ENCODE data around the gene FAM8A1.

Gene FAM8A1

GRCh38 chr6:17629824-17630510 is 29.9 kb downstream of the FAM8A1 start:
- Histone ChIP-seq H3K4me1 (ENCODE audit: low read depth, poor library complexity, severe bottlenecking) (peaks cover 50% of the 10 kb centered on the region), H3K79me2 (ENCODE audit: insufficient read depth, low read depth) (peaks cover 52% of the 10 kb centered on the region; the same call in 1 of the 2 replicates), H3K9ac (no peak overlapping the region), H3K27me3 (ENCODE audit: insufficient read depth, low read depth) (no peaks in the 10 kb centered on the region), H3K27ac (no peak overlapping the region), H4K20me1 (ENCODE audit: insufficient read depth) (peaks cover 11% of the 10 kb centered on the region; the same call in 1 of the 2 replicates), H2AFZ (ENCODE audit: low read depth) (no peak overlapping the region), H3K4me2 (no peak overlapping the region; the same call in 1 of the 2 replicates), H3K4me3 (IDR thresholded peaks at IDR 0.05; ENCODE audit: insufficient read depth, low read depth, low read length) (no peak overlapping the region), H3K36me3 (ENCODE audit: insufficient read depth) (peaks cover 11% of the 10 kb centered on the region; the same call in 1 of the 2 replicates)
- TF ChIP-seq CTCF (conservative IDR thresholded peaks at IDR 0.05; ENCODE audit: low read depth, low read length), result no peak

- Histone ChIP-seq H3K9ac (no peak overlapping the region), H3K4me1 (ENCODE audit: low read depth, poor library complexity, severe bottlenecking) (peaks cover 49% of the 10 kb centered on the region), H3K4me2 (no peak overlapping the region), H3K79me2 (ENCODE audit: insufficient read depth, low read depth) (peaks cover 50% of the 10 kb centered on the region; the same call in 1 of the 2 replicates), H3K27me3 (ENCODE audit: insufficient read depth, low read depth) (no peaks in the 10 kb centered on the region), H3K4me3 (IDR thresholded peaks at IDR 0.05; ENCODE audit: insufficient read depth, low read depth, low read length) (no peak overlapping the region), H3K27ac (no peak overlapping the region), H3K36me3 (ENCODE audit: insufficient read depth) (peaks cover 11% of the 10 kb centered on the region; the same call in 1 of the 2 replicates), H4K20me1 (ENCODE audit: insufficient read depth) (peaks cover 10% of the 10 kb centered on the region; the same call in 1 of the 2 replicates), H2AFZ (ENCODE audit: low read depth) (no peak overlapping the region)
- TF ChIP-seq CTCF (conservative IDR thresholded peaks at IDR 0.05; ENCODE audit: low read depth, low read length), result no peak
Observed at GRCh38 chr6:17630511-17631073, 30.5 kb downstream of the FAM8A1 start.

- Histone ChIP-seq H3K36me3 (ENCODE audit: insufficient read depth) (peaks cover 21% of the 10 kb centered on the region; the same call in 1 of the 2 replicates), H3K27me3 (ENCODE audit: insufficient read depth, low read depth) (no peaks in the 10 kb centered on the region), H3K79me2 (ENCODE audit: insufficient read depth, low read depth) (peaks cover 49% of the 10 kb centered on the region; the same call in 1 of the 2 replicates), H3K27ac (no peak overlapping the region; the same call in 1 of the 2 replicates), H3K4me2 (no peak overlapping the region), H2AFZ (ENCODE audit: low read depth) (no peak overlapping the region), H3K4me1 (ENCODE audit: low read depth, poor library complexity, severe bottlenecking) (peaks cover 44% of the 10 kb centered on the region), H4K20me1 (ENCODE audit: insufficient read depth) (peaks cover 10% of the 10 kb centered on the region; the same call in 1 of the 2 replicates), H3K9ac (no peak overlapping the region), H3K4me3 (IDR thresholded peaks at IDR 0.05; ENCODE audit: insufficient read depth, low read depth, low read length) (no peak overlapping the region)
- TF ChIP-seq CTCF (conservative IDR thresholded peaks at IDR 0.05; ENCODE audit: low read depth, low read length), result no peak
Observed at GRCh38 chr6:17632934-17633333, 32.8 kb downstream of the FAM8A1 start.

GRCh38 chr6:17633465-17634188 is 33.5 kb downstream of the FAM8A1 start:
- H4K20me1 ChIP-seq (ENCODE audit: insufficient read depth), result peaks cover 10% of the 10 kb centered on the region; the same call in 1 of the 2 replicates
- no peak overlapping the region for H2AFZ ChIP-seq (ENCODE audit: low read depth)
- peaks cover 45% of the 10 kb centered on the region; the same call in 1 of the 2 replicates for H3K79me2 ChIP-seq (ENCODE audit: insufficient read depth, low read depth)
- no peak overlapping the region for H3K9ac ChIP-seq
- H3K4me1 ChIP-seq (ENCODE audit: low read depth, poor library complexity, severe bottlenecking), result peaks cover 39% of the 10 kb centered on the region
- H3K4me2 ChIP-seq, result no peak overlapping the region
- no peaks in the 10 kb centered on the region for H3K27me3 ChIP-seq (ENCODE audit: insufficient read depth, low read depth)
- no peak overlapping the region; the same call in 1 of the 2 replicates for H3K27ac ChIP-seq
- H3K36me3 ChIP-seq (ENCODE audit: insufficient read depth), result peaks cover 20% of the 10 kb centered on the region; the same call in 1 of the 2 replicates
- no peak overlapping the region for H3K4me3 ChIP-seq (IDR thresholded peaks at IDR 0.05; ENCODE audit: insufficient read depth, low read depth, low read length)
- no peak for TF ChIP-seq CTCF (conservative IDR thresholded peaks at IDR 0.05; ENCODE audit: low read depth, low read length)
